GM06990 (cell line): ENCODE results near the gene TMEM97.

Source experiments
- DNase-seq: peaks from one replicate; pipeline ENCODE4 v3.0.0-alpha.2; 2011; ENCODE audit not compliant: insufficient read length; ENCODE audit errors: extremely low read depth
- H3K27me3 ChIP-seq: replicated peaks from 2 replicates; pipeline ENCODE4 v1.6.0; 2011; ENCODE audit warnings: low read length; ENCODE audit not compliant: control insufficient read depth, insufficient read depth
- H3K36me3 ChIP-seq: 2 replicates; pipeline ENCODE4 v1.5.1; 2011; ENCODE audit warnings: low read length; ENCODE audit not compliant: control insufficient read depth, insufficient read depth
- H3K4me3 ChIP-seq: replicated peaks from 2 replicates; pipeline ENCODE4 v1.5.1; 2011; ENCODE audit warnings: low read depth, mild to moderate bottlenecking, control low read depth, low read length
- CTCF ChIP-seq: IDR thresholded peaks from 2 replicates; pipeline ENCODE4 v1.5.1; 2011; ENCODE audit warnings: low read length, control low read depth, mild to moderate bottlenecking, inconsistent platforms; ENCODE audit not compliant: insufficient read depth, poor library complexity, severe bottlenecking

The TMEM97 gene

DNA sequence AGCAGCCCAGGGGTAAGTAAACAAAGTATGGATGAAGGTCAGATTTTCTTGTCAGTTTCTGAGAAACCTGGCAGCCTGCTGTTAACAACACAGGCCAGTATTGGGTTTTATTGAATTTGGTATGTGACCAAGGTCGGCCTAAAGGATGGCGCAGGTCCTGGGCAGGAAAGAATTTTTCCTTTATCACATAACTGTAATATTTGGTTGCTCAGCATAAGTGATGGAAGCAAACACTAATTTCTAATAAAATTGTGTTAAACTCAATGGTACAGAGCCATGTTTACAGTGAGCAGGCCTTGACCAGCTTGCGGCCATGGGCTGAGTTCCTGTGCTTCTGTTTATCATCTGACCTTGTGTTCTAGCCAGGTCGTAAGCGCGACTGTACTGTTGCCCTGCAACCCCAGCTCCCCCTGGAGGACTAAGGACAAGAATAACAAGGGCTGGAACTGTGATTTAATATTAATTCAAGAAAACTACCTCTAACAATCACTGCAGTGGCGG lies 27.8 kb downstream of the TMEM97 start:
- Histone ChIP-seq H3K36me3 (peaks cover 51% of the 10 kb centered on the region), H3K4me3 (no peak overlapping the region), H3K27me3 (no peaks in the 10 kb centered on the region)
- DNase-seq, result no peak
- no peak for TF ChIP-seq CTCF

- TF ChIP-seq CTCF, result no peak
- H3K27me3 ChIP-seq, result no peaks in the 10 kb centered on the region
- H3K36me3 ChIP-seq, result peaks cover 48% of the 10 kb centered on the region
- H3K4me3 ChIP-seq, result no peak overlapping the region
- DNase-seq, result no peak
Measured at GRCh38 chr17:28347261-28347891, 28.4 kb downstream of the TMEM97 start.

DNA sequence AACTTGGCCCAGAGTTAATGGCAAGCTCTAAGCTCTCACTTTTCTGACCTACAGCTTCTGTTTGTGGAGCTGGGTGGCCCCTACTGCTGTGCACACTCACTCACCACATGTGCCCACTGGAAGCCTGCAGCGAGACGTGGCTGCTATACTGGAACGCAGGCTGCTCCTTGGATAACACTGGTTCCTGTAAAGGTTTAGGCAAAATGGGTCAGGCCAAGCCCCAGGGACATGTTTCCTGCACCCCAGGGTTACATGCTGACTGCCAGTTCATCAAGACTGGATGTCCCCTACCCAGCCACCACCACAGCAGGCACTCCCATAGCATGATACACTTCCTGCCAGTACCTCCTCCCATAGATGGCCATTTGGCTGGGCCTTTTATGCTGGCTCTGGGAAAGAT lies 30.0 kb downstream of the TMEM97 start:
- peaks cover 46% of the 10 kb centered on the region for H3K36me3 ChIP-seq
- no peak overlapping the region for H3K4me3 ChIP-seq
- no peak for TF ChIP-seq CTCF
- DNase-seq, result no peak
- no peaks in the 10 kb centered on the region for H3K27me3 ChIP-seq

GRCh38 chr17:28350271-28350670 lies 31.3 kb downstream of the TMEM97 start:
- DNase-seq, result no peak
- H3K36me3 ChIP-seq, result peaks cover 49% of the 10 kb centered on the region
- no peak overlapping the region for H3K4me3 ChIP-seq
- TF ChIP-seq CTCF, result no peak
- no peaks in the 10 kb centered on the region for H3K27me3 ChIP-seq

GRCh38 chr17:28357061-28357900 lies 38.3 kb downstream of the TMEM97 start, which contains the start of gene POLDIP2:
Gene POLDIP2 (minus strand): TSS chr17:28357527. CDS start chr17:28357448, 79 bp downstream.
- DNase-seq, result peak; percentile 94
- Histone ChIP-seq H3K27me3 (no peaks in the 10 kb centered on the region), H3K36me3 (peaks cover 33% of the 10 kb centered on the region), H3K4me3 (peak within 1 kb of the TSS; percentile 72)
- no peak for TF ChIP-seq CTCF
